Measurements from ENCODE around the gene FXYD5.
"Not testable (repeated sequence)": the region's sequence is repeated elsewhere in the genome, so short reads cannot be mapped to it uniquely, and the experiment has no call there.

The FXYD5 gene

DNA sequence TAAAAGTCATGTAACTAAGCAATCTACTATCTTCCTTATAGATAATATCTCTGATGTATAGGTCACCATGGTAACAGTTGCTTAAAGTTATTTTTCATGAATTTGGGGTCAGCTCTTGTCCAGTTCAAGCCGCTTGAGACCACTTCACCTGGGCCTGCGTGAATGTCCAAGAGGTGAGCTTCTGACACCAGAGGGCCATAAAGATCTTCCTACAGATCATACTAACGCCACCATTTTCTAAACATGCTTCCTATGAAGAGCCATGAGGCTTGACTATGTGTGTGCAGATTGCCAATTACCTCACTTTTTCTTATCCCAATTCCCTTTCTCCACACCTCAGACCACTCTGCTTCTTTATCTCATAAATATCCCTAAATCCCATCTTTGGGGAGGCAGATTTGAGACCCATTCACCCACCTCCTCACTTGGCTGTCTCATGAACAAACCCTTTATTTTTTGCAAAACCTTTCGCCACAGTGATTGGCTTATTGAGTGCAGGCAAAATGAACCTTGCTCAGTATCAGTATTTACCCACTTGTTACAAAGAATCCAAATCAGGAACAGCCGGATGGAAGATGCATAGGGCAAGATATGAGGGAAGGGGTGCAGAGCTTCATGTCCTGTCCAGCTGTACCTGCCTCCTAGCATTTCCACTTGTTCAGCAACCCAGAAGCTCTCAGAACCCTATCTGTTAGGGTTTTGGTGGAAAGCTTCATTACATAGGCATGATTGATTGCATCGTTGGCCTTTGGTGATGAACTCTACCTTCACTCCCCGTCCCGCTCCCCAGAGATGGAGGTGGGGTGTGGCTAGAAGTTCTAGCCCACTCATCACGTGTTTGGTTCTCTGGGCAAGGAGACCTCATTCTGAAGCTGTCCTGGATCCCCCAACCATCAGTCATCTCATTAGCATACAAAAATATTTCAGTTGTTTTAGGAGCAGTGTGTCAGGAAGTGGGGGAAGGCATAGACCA is 39.8 kb downstream of the FXYD5 start:
- H3K36me3 ChIP-seq (ENCODE audit: insufficient read depth, low read length), result no peaks in the 10 kb centered on the region

DNA sequence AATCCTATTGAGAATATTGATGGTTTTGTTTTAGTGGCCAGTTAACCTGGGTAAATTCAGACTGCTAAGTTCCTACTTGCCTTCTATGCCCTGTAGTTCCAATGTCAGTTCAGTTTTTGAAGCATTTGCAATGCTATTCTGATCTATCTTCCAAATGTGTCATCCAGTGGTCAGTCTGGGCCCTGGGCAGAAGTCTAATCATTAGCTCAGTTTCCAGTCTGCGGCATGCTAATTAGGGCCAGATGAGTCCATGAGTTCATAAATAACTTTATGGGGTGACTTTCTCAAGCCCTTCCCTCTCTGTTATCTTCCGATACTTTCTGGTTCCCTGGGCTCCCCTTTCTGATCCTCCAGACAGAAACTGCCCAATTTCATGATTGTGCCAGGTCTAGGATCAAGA is 41.3 kb downstream of the FXYD5 start:
- no peak overlapping the region for H2AFZ ChIP-seq (ENCODE audit: low read length)
- no peak overlapping the region for H3K4me2 ChIP-seq (ENCODE audit: low read depth, low read length, poor library complexity, severe bottlenecking)
- H3K4me3 ChIP-seq (ENCODE audit: low read length, poor library complexity, severe bottlenecking), result no peak overlapping the region

More for the DNA sequence above, 39.8 kb downstream of the FXYD5 start:
- no peak for TF ChIP-seq EZH2phosphoT487 (IDR thresholded peaks at IDR 0.05; ENCODE audit: borderline replicate concordance)
- TF ChIP-seq, protein P1, sequence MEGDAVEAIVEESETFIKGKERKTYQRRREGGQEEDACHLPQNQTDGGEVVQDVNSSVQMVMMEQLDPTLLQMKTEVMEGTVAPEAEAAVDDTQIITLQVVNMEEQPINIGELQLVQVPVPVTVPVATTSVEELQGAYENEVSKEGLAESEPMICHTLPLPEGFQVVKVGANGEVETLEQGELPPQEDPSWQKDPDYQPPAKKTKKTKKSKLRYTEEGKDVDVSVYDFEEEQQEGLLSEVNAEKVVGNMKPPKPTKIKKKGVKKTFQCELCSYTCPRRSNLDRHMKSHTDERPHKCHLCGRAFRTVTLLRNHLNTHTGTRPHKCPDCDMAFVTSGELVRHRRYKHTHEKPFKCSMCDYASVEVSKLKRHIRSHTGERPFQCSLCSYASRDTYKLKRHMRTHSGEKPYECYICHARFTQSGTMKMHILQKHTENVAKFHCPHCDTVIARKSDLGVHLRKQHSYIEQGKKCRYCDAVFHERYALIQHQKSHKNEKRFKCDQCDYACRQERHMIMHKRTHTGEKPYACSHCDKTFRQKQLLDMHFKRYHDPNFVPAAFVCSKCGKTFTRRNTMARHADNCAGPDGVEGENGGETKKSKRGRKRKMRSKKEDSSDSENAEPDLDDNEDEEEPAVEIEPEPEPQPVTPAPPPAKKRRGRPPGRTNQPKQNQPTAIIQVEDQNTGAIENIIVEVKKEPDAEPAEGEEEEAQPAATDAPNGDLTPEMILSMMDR (conservative IDR thresholded peaks at IDR 0.05; ENCODE audit: low read length), result no peak
- H2AFZ ChIP-seq (ENCODE audit: low read length), result 0 out of 2 replicates have a peak overlapping the region, but pooled peaks have one; percentile 20
- no peaks in the 10 kb centered on the region for H3K9me2 ChIP-seq (replicated peaks; ENCODE audit: low read depth, low read length)
- H3K79me2 ChIP-seq (ENCODE audit: insufficient read depth, low read length), result no peaks in the 10 kb centered on the region
- H3K4me2 ChIP-seq (ENCODE audit: low read depth, low read length, poor library complexity, severe bottlenecking), result no peak overlapping the region
- peaks cover 5% of the 10 kb centered on the region; the same call in 1 of the 2 replicates for H3K9me3 ChIP-seq (ENCODE audit: insufficient read depth, low read depth, low read length)
- no peaks in the 10 kb centered on the region for H3K4me1 ChIP-seq (ENCODE audit: insufficient read depth, low read length, poor library complexity, severe bottlenecking)
- no peak overlapping the region for H3K9ac ChIP-seq (ENCODE audit: low read depth, low read length, poor library complexity, severe bottlenecking)
- no peak overlapping the region for H3K4me3 ChIP-seq (ENCODE audit: low read length, poor library complexity, severe bottlenecking)
- no peaks in the 10 kb centered on the region for H3K27me3 ChIP-seq (ENCODE audit: insufficient read depth, low read length, poor library complexity, severe bottlenecking)
- H4K20me1 ChIP-seq (ENCODE audit: insufficient read depth, low read length, poor library complexity, severe bottlenecking), result no peaks in the 10 kb centered on the region
- no peaks in the 10 kb centered on the region for H3F3A ChIP-seq (ENCODE audit: low read depth)

DNA sequence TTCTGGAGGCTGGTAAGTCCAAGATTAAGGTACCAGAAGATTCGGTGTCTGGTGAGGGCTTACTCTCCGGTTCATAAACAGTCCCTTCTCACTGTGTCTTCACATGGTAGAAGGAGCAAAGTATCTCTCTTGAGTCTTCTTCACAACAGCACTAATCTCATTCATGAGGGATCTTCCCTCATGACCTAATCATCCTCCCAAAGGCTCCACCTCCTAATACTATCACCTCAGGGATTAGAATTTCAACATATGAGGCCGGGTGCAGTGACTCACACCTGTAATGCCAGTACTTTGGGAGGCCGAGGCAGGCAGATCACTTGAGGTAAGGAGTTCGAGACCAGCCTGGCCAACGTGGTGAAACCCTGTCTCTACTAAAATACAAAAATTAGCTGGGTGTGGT is 42.3 kb downstream of the FXYD5 start:
- not testable (repeated sequence) for H3K9ac ChIP-seq (ENCODE audit: low read depth, low read length, poor library complexity, severe bottlenecking); H3K27me3 ChIP-seq (ENCODE audit: insufficient read depth, low read length, poor library complexity, severe bottlenecking); H2AFZ ChIP-seq (ENCODE audit: low read length); H3K9me3 ChIP-seq (ENCODE audit: insufficient read depth, low read depth, low read length); H3F3A ChIP-seq (ENCODE audit: low read depth); H3K4me2 ChIP-seq (ENCODE audit: low read depth, low read length, poor library complexity, severe bottlenecking); H4K20me1 ChIP-seq (ENCODE audit: insufficient read depth, low read length, poor library complexity, severe bottlenecking); H3K4me1 ChIP-seq (ENCODE audit: insufficient read depth, low read length, poor library complexity, severe bottlenecking); H3K36me3 ChIP-seq (ENCODE audit: insufficient read depth, low read length); H3K9me2 ChIP-seq (replicated peaks; ENCODE audit: low read depth, low read length); H3K4me3 ChIP-seq (ENCODE audit: low read length, poor library complexity, severe bottlenecking); H3K79me2 ChIP-seq (ENCODE audit: insufficient read depth, low read length)

More for the DNA sequence above, 41.3 kb downstream of the FXYD5 start:
- H3F3A ChIP-seq (ENCODE audit: low read depth), result no peaks in the 10 kb centered on the region
- no peaks in the 10 kb centered on the region for H3K36me3 ChIP-seq (ENCODE audit: insufficient read depth, low read length)
- no peak overlapping the region for H3K9ac ChIP-seq (ENCODE audit: low read depth, low read length, poor library complexity, severe bottlenecking)
- H3K27me3 ChIP-seq (ENCODE audit: insufficient read depth, low read length, poor library complexity, severe bottlenecking), result no peaks in the 10 kb centered on the region
- no peaks in the 10 kb centered on the region for H3K79me2 ChIP-seq (ENCODE audit: insufficient read depth, low read length)
- no peaks in the 10 kb centered on the region for H3K4me1 ChIP-seq (ENCODE audit: insufficient read depth, low read length, poor library complexity, severe bottlenecking)
- peaks cover 5% of the 10 kb centered on the region; the same call in 1 of the 2 replicates for H3K9me3 ChIP-seq (ENCODE audit: insufficient read depth, low read depth, low read length)
- no peaks in the 10 kb centered on the region for H4K20me1 ChIP-seq (ENCODE audit: insufficient read depth, low read length, poor library complexity, severe bottlenecking)
- no peaks in the 10 kb centered on the region for H3K9me2 ChIP-seq (replicated peaks; ENCODE audit: low read depth, low read length)
- TF ChIP-seq, protein P1 (conservative IDR thresholded peaks at IDR 0.05; ENCODE audit: low read length), result no peak
- TF ChIP-seq EZH2phosphoT487 (IDR thresholded peaks at IDR 0.05; ENCODE audit: borderline replicate concordance), result no peak

Measured in Loucy (cell line).